HepG2 (cell line): ENCODE results near the gene MAN1A2. TPM values are rescaled to one million over a fixed set of nuclear protein-coding genes. Genes with fewer than 3 reads are reported as not detected.
"Not testable (repeated sequence)": the region's sequence is repeated elsewhere in the genome, so short reads cannot be mapped to it uniquely, and the experiment has no call there.

Experiments used
- ATAC-seq: fragments of 200-7000 bp; cut with Tn5 transposase; 3 replicates; pipeline ENCODE4 v1.9.1; 2020; ENCODE audit warnings: mild to moderate bottlenecking, moderate library complexity
- BruUV-seq: library from RNA; stranded (reverse); fragments of 400-500 nt; replicated peaks from 2 replicates; lab custom pipeline; 2021; lab: Mats Ljungman, UMichigan
- CTCF ChIA-PET: fragments of 300-600 bp; formaldehyde crosslinking; extraction: SDS; loops from one replicate; lab custom pipeline; 2021; ENCODE audit warnings: low total read pairs, inconsistent platforms, low intra/inter-chr PET ratio; lab: Yijun Ruan, JAX
- POLR2A ChIA-PET: fragments of 350-600 bp; sonication (Branson Sonifier 250); formaldehyde crosslinking; loops from one replicate; lab custom pipeline; 2020; ENCODE audit warnings: antibody characterized with exemption, inconsistent platforms; lab: Yijun Ruan, JAX
- DNase-seq: peaks from one replicate; pipeline ENCODE4 v3.0.0-alpha.2; 2015; ENCODE audit warnings: low spot score
- FAIRE-seq: peaks from 3 replicates; lab custom pipeline; 2011; peaks lifted over from hg19 to GRCh38; lab: Jason Lieb, UNC
- H2AFZ ChIP-seq: one replicate; pipeline ENCODE4 v1.6.1; 2011; ENCODE audit warnings: low read length, inconsistent platforms
- H3K27ac ChIP-seq: fragments of 300-600 bp; 3 replicates; pipeline ENCODE4 v1.8.0; 2011; ENCODE audit warnings: mixed run types, mild to moderate bottlenecking, mixed read lengths, low read length, inconsistent platforms; ENCODE audit not compliant: insufficient read depth; ENCODE audit errors: extremely low read length
- H3K27me3 ChIP-seq, 2 experiments: fragments of 200-600 bp in 1 of 2; 2 replicates in 1 of 2; 3 replicates in 1 of 2; pipeline versions ENCODE4 v1.6.0 to v1.8.0; 2011; ENCODE audit warnings: low read length in 2 of 2, mild to moderate bottlenecking in 2 of 2, moderate library complexity in 2 of 2, inconsistent platforms in 1 of 2; ENCODE audit not compliant: insufficient read depth in 2 of 2, control insufficient read depth in 1 of 2
- H3K36me3 ChIP-seq, 2 experiments: fragments of 200-600 bp in 1 of 2; replicated peaks in 1 of 2; 2 replicates in 1 of 2; 3 replicates in 1 of 2; pipeline versions ENCODE4 v1.5.1 to v1.8.0; 2011; ENCODE audit warnings: low read length in 2 of 2, inconsistent platforms in 1 of 2; ENCODE audit not compliant: insufficient read depth in 2 of 2, control insufficient read depth in 1 of 2
- H3K4me1 ChIP-seq: 2 replicates; pipeline ENCODE4 v1.5.1; 2012; ENCODE audit warnings: low read length, inconsistent platforms; ENCODE audit not compliant: insufficient read depth
- H3K4me2 ChIP-seq: 2 replicates; pipeline ENCODE4 v1.6.0; 2011; ENCODE audit warnings: low read depth, low read length, inconsistent platforms
- H3K4me3 ChIP-seq, 3 experiments: fragments of 200-600 bp in 1 of 3; sonication (generic), shearing (Covaris generic) in 1 of 3; replicated peaks in 1 of 3; 2 replicates each; pipeline ENCODE4 v1.5.1; 2011 to 2016; ENCODE audit warnings: low read length in 3 of 3, inconsistent platforms in 2 of 3, low read depth in 2 of 3, mild to moderate bottlenecking in 2 of 3, control low read depth in 1 of 3, mixed read lengths in 1 of 3; ENCODE audit not compliant: insufficient read depth in 1 of 3
- H3K79me2 ChIP-seq: one replicate; pipeline ENCODE4 v1.6.1; 2011; ENCODE audit warnings: low read length, inconsistent platforms; ENCODE audit not compliant: insufficient read depth
- H3K9ac ChIP-seq: 2 replicates; pipeline ENCODE4 v1.6.0; 2011; ENCODE audit warnings: mild to moderate bottlenecking, low read depth, low read length, inconsistent platforms; ENCODE audit not compliant: insufficient read depth
- H3K9me3 ChIP-seq: 2 replicates; pipeline ENCODE4 v1.5.1; 2012; ENCODE audit warnings: mild to moderate bottlenecking, low read length
- H4K20me1 ChIP-seq: 2 replicates; pipeline ENCODE4 v1.6.0; 2011; ENCODE audit warnings: inconsistent platforms, mild to moderate bottlenecking, low read length, moderate library complexity; ENCODE audit not compliant: insufficient read depth
- ESRRA ChIP-seq: sonication (generic); formaldehyde crosslinking; IDR thresholded peaks from 2 replicates; pipeline ENCODE4 v1.5.1; 2020; ENCODE audit warnings: mild to moderate bottlenecking, low read depth, missing genetic modification reagents
- FOXP1 ChIP-seq, 2 experiments: fragments of 450-650 bp in 1 of 2; IDR thresholded peaks; 2 replicates each; pipeline ENCODE4 v1.6.1; 2017 to 2018; ENCODE audit warnings: antibody characterized with exemption in 1 of 2
- ISL2 ChIP-seq: sonication (generic); formaldehyde crosslinking; IDR thresholded peaks from 2 replicates; pipeline ENCODE4 v1.5.0; 2020; ENCODE audit warnings: missing genetic modification reagents
- MTERF4 ChIP-seq: sonication (generic); formaldehyde crosslinking; IDR thresholded peaks from 2 replicates; pipeline ENCODE4 v1.8.0; 2023; ENCODE audit warnings: mild to moderate bottlenecking, missing genetic modification reagents
- RCOR2 ChIP-seq: IDR thresholded peaks from 2 replicates; pipeline ENCODE4 v1.6.1; 2016; ENCODE audit warnings: missing biosample characterization, missing genetic modification reagents
- XBP1 ChIP-seq: sonication (generic); formaldehyde crosslinking; IDR thresholded peaks from 2 replicates; pipeline ENCODE4 v1.5.0; 2020; ENCODE audit warnings: missing genetic modification reagents
- ZNF432 ChIP-seq: sonication (generic); formaldehyde crosslinking; IDR thresholded peaks from 2 replicates; pipeline ENCODE4 v1.5.0; 2020; ENCODE audit warnings: missing genetic modification reagents, mild to moderate bottlenecking, borderline replicate concordance
- ZNF557 ChIP-seq: sonication (generic); formaldehyde crosslinking; IDR thresholded peaks from 2 replicates; pipeline ENCODE4 v1.4.0; 2020; ENCODE audit warnings: missing genetic modification reagents
- ZNF607 ChIP-seq: sonication (generic); formaldehyde crosslinking; IDR thresholded peaks from 2 replicates; pipeline ENCODE4 v1.5.1; 2020; ENCODE audit warnings: missing genetic modification reagents, mild to moderate bottlenecking, borderline replicate concordance
- ZNF766 ChIP-seq: sonication (generic); formaldehyde crosslinking; IDR thresholded peaks from 2 replicates; pipeline ENCODE4 v1.5.0; 2020; ENCODE audit warnings: missing genetic modification reagents, borderline replicate concordance
- WGBS: methylation state at CpG from one replicate; pipeline ENCODE4 v1.1.6; 2017; ENCODE audit warnings: low lambda C conversion rate; 5-methylcytosine and 5-hydroxymethylcytosine counted together
- in situ Hi-C: cut with HindIII; loops from 2 replicates; pipeline ENCODE4 v1.10.0; 2017; ENCODE audit warnings: low pct_unique_long_range_greater_than_20kb; ENCODE audit not compliant: extremely low pct_ligation_motif_present
- intact Hi-C: fragments of 100-400 bp; cut with micrococcal nuclease; formaldehyde crosslinking; loops from one replicate; pipeline ENCODE4 v1.10.0; 2022; ENCODE audit not compliant: unreplicated experiment
- polyA plus RNA-seq, 8 experiments: library from polyadenylated mRNA; depleted of rRNA in 3 of 8; stranded (reverse) in 7 of 8; unstranded in 1 of 8; fragments of >200 nt; fragmentation: Illumina TruSeq in 4 of 8; extraction: Trizol in 4 of 8; gene quantifications; 2 replicates each; pipeline versions ENCODE4 v1.2.1 to v1.2.3, GENCODE V29; 2011 to 2016; ENCODE audit warnings: low read depth in 4 of 8, missing spikeins in 1 of 8, mixed read lengths in 1 of 8; ENCODE audit not compliant: insufficient read depth in 1 of 8
- total RNA-seq, 5 experiments: library from RNA; depleted of rRNA; stranded (reverse); fragments of >200 nt; fragmentation: Illumina TruSeq; extraction: Trizol; gene quantifications; 2 replicates each; pipeline ENCODE4 v1.2.3, GENCODE V29; 2016; ENCODE audit warnings: low read depth in 1 of 5

MAN1A2 gene
- total and polyA plus RNA-seq, 2 of the 13 experiments (the other 11 are each of a cell fraction or from before 2014, with no cell fraction given): 8.0 to 19.9 TPM

- no peak for TF ChIP-seq MTERF4
- TF ChIP-seq RCOR2 (CRISPR knock-in tag): no peak
- no peak for TF ChIP-seq ZNF432
- no peak for TF ChIP-seq XBP1
These were observed 45.3 kb upstream of the MAN1A2 start (continued) for GRCh38 chr1:117321680-117322609.

DNA sequence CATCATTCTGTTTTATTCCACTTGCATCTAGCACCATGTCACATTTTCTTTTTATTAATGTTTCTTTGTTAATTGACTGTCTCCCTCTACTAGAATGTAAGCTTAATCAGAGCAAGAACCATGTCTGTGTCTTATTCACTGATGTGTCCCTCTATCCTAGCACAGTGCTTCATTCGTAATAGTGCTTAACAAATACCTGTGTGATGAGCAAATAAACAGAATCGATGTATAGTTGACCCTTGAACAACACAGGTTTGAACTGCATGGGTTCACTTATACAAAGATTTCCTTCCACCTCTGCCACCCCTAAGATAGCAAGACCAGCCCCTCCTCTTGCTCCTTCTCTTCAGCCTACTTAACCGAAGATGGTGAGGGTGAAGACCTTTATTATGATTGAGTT lies 42.9 kb upstream of the MAN1A2 start:
- H3K4me1 ChIP-seq: no peaks in the 10 kb centered on the region
- in situ Hi-C loops (no loop called here), intact Hi-C loops (no loop called here)
- no peak overlapping the region for H3K9ac ChIP-seq
- POLR2A ChIA-PET: no interaction called here
- H3K36me3 ChIP-seq: no peaks in the 10 kb centered on the region
- H3K79me2 ChIP-seq: no peaks in the 10 kb centered on the region
- ATAC-seq (peak; percentile 69), FAIRE-seq (no peak), DNase-seq (no peak)
- H3K4me2 ChIP-seq: no peak overlapping the region
- no peak overlapping the region for H2AFZ ChIP-seq
- no peak for TF ChIP-seq ESRRA
- no peak for TF ChIP-seq ZNF557 (CRISPR knock-in tag)
- TF ChIP-seq ZNF607 (CRISPR knock-in tag): no peak
- no peak for TF ChIP-seq ZNF766 (CRISPR knock-in tag)
- TF ChIP-seq ISL2 (CRISPR knock-in tag): no peak
- TF ChIP-seq FOXP1 (IDR thresholded peaks at IDR 0.05): no peak
- TF ChIP-seq FOXP1 (CRISPR knock-in tag; IDR thresholded peaks at IDR 0.05): peak; percentile 52
- no peaks in the 10 kb centered on the region for H4K20me1 ChIP-seq
- H3K27me3 ChIP-seq: peaks cover 0 to 1% of the 10 kb centered on the region in 2 experiments; a peak in 2 of 5 replicates
- no peaks in the 10 kb centered on the region for H3K9me3 ChIP-seq
- no peak overlapping the region for H3K4me3 ChIP-seq
- CTCF ChIA-PET: no interaction called here
- BruUV-seq: no TSS peak
- H3K27ac ChIP-seq: no peak overlapping the region
- 0% methylated on average over 3 of the region's 3 CpGs for WGBS

DNA sequence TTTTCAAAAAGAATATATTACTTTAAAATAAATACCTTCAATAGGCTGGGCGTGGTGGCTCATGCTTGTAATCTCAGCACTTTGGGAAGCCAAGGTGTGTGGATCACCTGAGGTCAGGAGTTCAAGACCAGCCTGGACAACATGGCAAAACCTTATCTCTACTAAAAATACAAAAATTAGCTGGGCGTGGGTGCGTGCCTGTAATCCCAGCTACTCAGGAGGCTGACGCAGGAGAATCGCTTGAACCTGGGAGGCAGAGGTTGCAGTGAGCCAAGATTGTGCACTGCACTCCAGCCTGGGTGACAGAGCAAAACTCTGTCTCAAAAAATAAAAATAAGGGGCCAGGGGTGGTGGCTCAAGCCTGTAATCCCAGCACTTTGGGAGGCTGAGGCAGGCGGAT lies 41.2 kb upstream of the MAN1A2 start:
- CTCF ChIA-PET, H3K27me3 ChIP-seq, FAIRE-seq, POLR2A ChIA-PET, H3K79me2 ChIP-seq, H2AFZ ChIP-seq, H3K27ac ChIP-seq, H3K9me3 ChIP-seq, ATAC-seq, H3K36me3 ChIP-seq, H3K4me2 ChIP-seq, BruUV-seq, H3K4me3 ChIP-seq, in situ Hi-C loops, H3K9ac ChIP-seq, intact Hi-C loops, DNase-seq, H3K4me1 ChIP-seq, H4K20me1 ChIP-seq: not testable (repeated sequence)
- WGBS: 68% methylated on average over 6 of the region's 6 CpGs
